ENCODE results near the gene COX7A2L.
"Not testable (repeated sequence)": the region's sequence is repeated elsewhere in the genome, so short reads cannot be mapped to it uniquely, and the experiment has no call there.

Gene COX7A2L

DNA sequence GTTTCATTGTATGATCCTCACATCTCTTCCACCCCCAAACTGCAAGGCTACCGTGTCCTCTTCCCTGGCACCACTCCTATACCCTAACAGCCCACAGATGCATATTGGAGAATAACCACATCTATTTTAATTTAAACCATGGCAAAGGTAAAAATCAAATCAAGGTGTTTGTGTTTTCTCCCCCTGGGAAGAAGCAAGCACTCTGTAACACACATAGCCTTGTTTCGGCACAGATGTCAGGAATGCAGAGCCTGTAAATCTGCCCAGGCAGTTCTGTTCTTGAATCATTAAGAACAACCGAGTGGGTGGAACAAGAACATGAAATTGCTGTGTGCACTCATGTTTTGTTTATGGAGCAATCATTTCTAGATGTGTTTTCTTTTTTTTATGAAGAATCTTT lies 6.8 kb upstream of the COX7A2L start:
- no peak for DNase-seq (ENCODE audit: low read depth in 2 of 2)

DNA sequence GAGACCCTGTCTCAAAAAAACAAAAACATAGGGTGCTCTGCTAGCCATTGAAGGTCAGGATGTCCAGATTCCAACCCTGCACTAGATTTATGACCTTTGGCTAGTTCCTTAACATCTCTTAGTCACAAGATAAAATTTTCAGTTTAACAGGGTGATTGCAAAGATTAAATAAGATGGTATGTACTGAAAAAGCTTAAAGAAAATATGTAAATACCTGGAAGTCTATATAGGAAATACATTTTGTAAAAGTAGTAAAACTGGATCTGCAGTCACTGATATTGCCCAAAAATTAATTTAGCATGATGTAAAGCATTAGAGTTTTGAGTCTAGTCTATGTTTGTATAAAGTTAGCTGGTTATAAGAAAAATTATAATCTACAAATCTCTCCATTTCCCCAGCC lies 5.4 kb upstream of the COX7A2L start:
- DNase-seq (ENCODE audit: low read depth in 2 of 2), result no peak

DNA sequence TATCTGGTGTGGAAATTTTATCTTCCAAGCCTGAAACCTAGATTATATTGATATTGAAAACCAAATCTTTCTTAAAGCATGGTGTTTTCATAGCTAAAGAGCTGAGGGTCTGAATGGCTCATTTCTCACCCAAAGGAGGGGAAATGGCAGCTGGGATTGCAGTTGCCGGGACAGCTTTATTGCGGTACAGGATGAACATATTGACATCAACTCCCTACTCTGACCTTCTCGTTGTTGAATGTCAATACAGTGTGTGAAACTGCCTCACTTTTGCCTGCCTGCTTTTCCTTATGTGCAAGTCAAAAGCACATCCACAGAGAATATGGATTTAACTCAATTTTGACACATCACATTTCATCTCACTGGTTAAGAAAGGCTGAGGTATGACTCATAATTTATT lies 3.6 kb upstream of the COX7A2L start:
- no peak for DNase-seq (ENCODE audit: low read depth in 2 of 2)

DNA sequence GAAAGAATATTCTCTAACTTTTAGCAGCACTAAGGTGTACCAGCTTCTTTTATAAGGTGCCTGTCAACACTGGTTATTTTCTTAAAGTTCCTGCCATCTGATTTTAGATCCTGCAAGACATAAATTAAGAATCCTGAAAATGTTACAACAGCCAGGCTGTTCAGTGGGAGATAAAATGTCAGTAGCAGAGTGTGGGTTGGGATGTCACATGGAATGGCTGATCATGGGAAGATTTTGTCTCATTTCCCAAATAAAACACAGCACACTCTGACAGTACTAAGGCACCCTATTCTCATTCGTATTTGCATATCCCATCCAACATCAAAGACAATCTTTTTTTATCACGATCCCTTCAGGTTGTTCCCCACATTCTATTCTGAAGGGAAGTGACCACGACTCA lies 2.4 kb upstream of the COX7A2L start:
- DNase-seq (ENCODE audit: low read depth in 2 of 2), result no peak

DNA sequence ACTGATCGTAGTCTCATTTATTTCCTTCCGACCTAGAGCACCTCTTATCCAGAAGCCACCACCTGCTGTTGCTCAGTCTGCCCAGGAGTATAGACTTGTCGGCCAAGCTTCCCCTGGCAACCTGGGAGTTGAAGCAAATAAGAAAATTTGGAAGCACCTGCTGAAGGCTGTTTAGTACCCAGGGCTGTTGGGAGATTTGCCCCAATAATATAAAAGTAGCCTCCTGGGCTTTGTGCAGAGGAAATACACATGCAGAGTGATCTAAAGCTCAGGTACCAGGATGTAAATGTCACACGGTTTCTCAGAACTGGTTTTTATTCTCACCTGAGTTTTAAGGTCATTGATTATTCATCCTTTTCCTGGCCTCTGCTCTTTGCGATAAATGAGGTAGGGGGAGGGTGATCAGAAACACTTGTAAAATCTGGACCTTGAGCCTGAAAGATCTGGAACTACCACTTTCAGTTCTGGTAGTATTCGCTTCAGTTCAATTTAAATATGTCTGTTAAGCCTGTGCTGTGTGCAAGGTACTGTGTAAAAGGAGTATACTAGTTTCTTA lies 789 bp upstream of the COX7A2L start:
- DNase-seq (ENCODE audit: low read depth in 2 of 2), result no peak

DNA sequence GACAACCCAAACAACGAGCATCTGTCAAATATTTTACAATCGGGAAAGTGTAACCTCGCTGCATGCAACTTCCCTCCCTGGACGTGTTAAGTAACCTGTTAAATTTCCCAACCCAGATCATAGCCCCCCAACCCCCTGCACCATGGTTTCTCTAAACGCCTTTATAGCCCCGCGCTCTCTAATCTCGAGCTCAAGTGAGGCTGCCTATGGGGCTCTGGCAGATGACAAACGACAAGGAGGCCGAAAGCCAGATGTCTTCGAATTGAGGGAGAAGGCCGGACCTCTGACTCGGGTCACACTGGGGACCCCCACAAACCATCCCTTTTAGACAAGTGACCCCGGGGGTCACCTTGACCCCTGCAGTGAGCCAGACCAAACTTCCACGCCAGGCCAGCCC lies 526 bp downstream of the COX7A2L start:
- no peak for DNase-seq (ENCODE audit: low read depth in 2 of 2)

DNA sequence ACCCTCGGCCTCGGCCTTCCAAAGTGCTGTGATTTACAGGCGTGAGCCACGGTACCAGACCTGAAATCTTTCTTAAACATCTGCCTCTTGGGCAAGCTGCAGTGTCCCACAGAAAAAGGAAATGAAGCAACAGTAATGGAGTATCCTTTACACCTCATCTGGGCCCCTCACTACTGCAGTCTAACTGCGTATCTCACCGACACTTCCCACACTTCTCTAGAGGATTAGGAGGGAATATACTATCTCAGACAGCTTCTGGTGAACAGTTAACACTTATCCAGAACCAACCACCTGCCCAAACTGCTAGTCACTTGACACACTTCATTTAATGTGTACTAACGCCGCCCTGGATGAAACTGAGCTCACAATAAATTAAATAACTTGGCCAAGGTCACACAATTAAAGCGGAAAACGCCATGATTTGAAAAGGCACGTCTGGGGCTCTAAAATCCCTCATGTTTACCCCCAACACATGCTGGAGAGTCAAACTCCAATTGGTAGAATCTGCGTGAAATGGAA lies 993 bp downstream of the COX7A2L start:
- no peak for DNase-seq (ENCODE audit: low read depth in 2 of 2)

DNA sequence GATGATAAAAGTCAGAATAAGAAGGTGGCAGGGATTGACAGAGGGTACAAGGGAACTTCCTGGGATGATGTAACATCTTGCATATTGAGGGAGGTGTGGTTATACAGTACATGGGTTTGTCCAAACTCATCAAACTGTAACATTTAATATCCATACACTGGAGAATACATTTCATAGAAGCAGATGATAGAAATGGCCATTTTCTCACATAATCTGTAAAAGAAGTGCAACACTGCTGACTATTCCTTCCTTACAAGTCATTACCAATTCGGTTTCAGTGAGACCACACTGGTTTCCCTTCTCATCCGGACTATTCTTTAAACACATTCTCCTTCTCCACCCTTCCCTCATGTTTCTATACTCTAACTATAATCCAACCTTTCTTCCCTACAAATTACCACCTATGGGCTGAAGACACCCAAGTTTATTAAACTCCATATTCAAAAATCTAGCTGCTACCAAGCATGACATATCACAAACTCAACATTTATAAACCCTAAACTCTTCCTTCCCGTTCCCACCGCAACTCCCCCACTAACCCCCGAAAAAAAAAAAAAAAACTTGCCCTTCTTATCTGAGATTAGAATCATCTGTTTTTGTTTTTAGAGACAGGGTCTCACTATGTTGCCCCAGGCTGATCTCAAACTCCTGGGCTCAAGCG lies 1.6 kb downstream of the COX7A2L start:
- no peak for DNase-seq (ENCODE audit: low read depth in 2 of 2)

DNA sequence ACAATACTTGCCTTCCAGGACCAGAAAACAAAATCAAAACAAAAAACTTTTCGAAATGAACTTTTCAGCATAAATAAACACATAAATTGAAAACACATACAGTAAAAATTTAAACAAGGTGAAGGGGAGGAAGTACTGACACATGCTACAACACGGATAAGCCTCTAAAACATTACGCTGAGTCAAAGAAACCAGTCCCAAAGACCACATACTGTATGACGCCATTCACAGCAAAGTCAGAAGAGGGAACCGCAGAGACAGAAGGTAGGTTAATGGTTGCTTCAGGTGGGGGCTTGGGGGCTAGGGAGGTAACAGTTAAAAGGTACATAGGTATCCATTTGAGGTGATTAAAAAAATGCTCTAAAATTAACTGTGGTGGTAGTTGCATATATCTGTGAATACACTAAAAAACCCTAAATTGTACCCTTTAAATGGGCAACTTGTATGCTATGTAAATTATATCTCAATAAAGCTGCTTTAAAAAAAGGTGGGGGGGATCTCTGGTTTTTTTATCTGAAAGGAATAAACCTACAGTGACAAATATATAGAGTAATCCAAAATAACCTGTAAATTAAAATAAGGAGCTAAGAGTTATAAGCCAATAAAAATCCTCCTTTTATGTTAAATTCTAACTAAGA lies 7.1 kb downstream of the COX7A2L start:
- DNase-seq (ENCODE audit: low read depth in 2 of 2), result no peak

DNA sequence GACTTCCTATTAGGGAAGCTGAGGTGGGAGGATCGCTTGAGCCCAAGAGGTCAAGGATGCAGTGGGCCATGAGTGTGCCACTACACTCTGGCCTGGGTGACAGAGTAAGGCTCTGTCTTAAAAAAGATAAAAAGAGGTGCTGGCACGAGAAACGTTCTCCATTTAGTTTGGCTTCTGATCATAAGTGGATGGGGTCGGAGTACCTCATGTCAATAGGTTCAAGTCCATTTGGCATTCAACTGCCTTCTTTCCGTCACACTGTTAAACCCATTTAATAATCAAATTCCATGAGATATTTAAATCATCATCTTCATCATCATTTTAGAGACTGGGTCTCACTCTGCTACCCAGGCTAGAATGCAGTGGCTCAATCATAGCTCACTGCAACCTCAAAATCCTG lies 9.2 kb downstream of the COX7A2L start:
- no peak for DNase-seq (ENCODE audit: low read depth in 2 of 2)

DNA sequence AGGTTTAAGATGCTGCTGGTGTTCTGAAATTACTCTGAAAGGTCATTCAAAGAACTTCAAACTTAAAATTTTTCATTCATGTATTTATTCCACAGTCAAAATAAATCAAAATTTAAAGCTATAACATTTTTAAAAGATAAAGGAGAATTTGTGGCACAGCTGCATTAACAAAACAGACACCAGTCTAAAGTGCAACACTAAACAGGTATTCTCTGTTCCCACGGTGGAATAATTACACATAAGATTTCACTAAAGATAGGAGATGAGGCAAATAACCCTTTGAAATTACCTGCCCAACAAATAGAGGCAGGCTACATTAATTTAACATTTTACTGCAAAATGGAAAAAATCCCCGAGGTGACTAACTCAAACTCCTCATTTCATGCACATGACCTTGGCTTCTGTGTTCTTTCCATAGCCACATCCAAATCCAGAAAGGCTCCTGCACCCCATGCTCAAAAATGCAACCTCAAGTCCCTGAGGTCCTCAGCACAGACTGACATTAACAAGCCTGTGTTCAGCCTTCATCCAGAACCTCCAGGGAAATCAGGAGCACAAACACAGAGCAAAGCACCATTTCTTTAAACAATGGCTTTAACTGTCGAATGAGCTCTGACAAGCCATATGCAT lies 10.5 kb downstream of the COX7A2L start:
- DNase-seq (ENCODE audit: low read depth in 2 of 2), result no peak

DNA sequence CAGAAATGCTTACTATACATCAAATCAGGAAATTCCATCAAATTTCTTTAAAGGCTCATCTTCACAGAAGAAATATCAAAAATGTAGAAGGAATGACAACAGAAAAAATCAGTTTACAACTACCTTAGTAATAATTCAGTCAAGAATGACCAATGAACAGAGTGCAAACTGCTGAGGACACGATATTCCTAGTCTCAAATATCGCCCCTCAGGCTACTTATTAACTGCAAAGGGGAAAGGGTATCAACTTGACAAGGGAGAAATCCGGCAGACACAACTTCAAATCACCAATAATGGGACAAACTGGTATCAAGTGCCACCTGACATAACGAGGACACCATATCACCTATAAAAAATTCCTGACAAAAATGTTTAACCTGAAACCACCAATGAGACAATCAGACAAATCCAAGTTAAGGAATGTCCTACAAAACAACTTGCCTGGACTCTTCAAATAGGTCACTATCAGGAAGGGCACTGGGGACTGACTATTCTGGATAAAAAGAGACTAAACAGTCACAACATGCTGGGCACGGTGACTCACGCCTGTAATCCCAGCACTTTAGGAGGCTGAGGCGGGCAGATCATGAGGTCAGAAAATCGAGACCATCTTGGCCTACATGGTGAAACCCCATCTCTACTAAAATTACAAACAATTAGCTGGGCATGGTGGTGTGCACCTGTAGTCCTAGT lies 12.8 kb downstream of the COX7A2L start:
- DNase-seq (ENCODE audit: low read depth in 2 of 2), result no peak

DNA sequence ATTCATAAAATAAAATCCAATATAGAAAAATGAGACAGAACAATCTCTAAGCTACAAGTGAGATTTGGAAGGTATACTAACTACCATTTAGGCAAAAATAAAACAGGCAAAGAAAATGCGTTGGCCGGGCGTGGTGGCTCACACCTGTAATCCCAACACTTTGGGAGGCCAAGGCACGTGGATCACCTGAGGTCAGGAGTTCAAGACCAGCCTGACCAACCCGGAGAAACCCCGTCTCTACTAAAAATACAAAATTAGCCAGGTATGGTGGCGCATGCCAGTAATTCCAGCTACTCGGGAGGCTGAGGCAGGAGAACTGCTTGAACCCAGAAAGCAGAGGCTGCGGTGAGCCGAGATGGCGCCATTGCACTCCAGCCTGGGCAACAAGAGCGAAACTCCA lies 13.5 kb downstream of the COX7A2L start:
- DNase-seq (ENCODE audit: low read depth in 2 of 2), result not testable (repeated sequence)

DNA sequence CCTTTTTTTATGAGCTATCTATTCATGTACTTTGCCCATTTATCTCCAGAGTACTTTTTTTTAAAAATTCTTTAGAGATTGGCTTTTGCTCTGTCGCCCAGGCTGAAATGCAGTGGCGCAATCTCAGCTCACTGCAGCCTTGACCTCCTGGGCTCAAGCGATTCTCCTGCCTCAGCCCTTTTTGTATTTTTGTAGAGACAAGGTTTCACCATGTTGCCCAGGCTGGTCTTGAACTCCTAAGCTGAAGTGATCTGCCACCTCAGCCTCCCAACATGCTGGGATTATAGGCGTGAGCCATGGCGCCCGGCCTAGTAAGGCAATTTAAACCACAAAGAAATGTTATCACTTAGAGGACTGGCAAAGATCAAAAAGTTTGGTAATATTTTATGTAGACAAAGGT lies 14.2 kb downstream of the COX7A2L start:
- DNase-seq (ENCODE audit: low read depth in 2 of 2), result not testable (repeated sequence)

DNA sequence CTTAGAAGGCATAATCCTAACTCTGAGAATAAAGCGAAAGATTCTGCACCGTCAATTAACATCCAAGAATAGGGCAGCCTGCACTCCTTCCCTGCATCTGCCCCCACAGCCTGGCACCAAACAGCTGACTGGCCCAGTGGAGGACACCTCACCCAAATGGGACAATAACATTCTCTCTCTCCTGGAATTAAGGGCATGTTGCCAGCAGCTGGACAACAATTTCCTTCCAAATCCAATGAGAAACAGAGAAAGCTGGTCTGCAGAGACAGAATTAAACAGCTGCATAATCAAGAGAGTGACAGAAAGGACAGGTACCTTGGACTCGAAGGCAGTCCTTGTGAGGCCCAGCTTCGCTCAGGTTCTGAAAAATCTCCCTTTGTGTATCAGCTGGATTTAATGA lies 15.0 kb downstream of the COX7A2L start:
- no peak for DNase-seq (ENCODE audit: low read depth in 2 of 2)

DNA sequence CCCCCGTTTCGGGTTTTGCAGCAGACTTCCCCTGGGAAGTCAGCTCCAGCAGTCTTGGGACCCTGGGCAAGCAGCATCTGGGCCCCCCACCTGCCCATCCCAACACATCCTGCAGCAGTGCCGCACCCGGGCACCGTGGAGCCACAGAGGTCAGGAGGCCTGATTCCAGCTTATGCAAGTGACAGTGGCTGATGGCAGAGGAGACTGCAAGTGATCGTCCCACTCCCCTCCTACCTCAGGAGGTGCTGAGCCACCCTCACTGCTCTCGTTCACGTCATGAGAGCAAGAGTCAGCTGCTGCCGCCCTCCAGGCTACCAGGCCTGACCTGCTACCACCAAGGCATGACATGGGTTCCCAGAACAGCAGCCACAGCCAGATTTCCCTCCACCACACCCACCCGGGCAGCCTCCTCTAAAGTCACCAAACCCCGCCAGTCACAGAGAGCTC lies 18.2 kb downstream of the COX7A2L start:
- DNase-seq (ENCODE audit: low read depth in 2 of 2), result no peak

DNA sequence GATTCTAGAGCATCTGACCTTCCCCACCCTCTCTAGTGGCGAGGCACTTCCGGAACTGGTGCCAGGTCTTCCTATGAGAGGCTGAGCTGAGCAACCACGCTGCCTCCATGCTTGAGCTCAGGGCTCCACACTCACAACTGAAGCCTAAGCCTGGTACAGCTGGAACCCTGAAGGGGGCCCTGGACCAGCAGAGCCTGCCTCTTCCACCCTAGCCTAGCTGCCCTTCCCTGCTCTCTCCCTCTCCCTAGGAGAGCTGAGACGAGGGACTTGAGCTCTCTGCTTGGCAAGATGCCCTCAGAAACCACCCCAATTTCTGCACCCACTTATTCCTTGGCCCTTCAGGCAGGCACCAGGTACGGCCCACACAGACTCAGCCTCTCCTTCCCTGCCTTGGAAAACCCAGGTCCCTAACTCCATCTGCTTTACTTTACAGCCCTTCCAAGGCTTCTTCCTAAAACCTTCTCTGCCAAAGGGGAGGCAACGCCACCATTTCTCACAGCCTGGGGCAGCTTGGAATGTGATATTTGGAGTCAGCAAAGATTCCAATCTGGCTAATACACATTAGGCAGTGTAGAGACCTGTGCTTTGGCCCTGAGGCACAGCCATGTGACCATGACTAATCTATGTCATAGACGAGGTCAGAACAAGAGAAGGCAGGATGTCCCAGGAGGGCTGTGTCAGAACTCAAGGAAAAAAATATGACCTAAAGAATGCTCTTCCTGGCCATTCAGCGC lies 18.8 kb downstream of the COX7A2L start:
- no peak for DNase-seq (ENCODE audit: low read depth in 2 of 2)

DNA sequence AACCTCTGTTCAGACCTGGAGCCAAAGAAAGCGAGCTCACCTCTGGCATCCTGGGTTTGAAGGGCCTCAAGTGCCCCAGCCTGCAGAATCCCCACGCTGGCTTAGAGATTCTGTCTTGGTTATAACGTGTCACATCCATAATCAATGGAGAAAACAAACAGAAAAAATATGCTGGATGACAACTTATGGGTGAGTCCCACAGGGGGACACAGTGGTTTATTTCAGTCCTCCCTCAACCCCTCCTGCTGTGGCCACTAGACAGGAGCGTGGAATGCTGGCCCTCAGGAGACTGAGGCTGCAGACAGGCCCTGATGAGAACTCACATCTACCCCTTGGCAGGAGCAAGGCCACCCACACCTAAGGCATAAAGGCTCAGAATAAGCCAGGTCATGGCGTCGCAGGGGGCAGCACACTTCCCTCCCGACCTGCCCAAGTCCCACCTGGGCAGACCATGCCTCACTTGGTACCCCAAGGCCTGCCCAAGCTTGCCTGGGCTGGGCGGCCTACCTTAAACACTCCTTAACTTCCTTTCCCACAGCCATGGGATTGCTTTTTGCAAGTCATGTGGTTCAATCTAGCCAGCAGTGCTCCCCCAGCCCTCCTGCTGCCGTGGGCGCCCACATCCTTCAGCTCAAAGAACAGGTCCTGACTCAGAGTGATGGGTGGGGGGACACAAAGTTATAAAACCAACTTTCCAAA lies 19.9 kb downstream of the COX7A2L start:
- DNase-seq (ENCODE audit: low read depth in 2 of 2), result no peak

DNA sequence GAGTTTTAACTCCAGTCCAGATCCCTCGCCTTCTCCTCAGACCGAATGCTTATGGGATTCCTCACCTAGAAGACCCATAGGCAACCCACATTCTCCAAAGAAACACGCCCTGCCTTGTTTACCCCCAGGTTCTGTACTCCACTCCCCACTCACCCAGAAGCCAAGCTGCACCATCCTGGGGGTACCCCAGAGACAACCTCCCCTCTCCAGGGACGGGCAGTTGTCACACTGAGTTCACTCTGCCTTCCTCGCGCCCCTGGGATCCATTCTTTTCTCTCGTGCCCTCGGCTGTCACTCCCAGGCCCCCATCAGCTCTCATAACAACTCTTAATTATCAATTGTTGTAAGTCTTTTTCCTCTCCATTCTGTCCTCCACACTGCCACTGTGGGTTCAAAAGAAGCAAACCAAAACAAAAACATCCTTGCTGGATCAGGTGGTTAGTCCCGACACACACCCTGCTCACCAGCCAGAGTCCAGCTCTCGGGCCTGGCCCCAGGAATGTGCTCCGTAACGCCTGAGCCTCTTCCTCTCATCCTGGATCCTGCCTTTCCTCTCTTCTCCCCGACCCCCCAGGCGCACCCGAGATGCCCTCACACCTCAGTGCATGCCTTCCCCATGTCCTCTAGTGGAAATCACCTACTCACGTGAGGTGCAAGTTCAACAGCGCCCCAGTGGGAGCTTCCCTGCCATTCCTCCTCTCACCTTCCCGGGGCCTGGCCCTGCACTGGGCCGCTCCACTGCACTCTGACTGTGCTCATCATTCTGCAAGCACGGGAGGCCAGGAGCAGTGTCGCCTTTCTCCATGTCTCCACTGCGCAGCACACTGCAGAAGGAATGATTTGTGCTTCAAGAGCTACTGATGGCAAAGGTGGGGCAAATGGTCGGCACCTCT lies 20.7 kb downstream of the COX7A2L start:
- DNase-seq (ENCODE audit: low read depth in 2 of 2), result no peak

All from stimulated activated CD4-positive, alpha-beta T cell treated with anti-CD3 and anti-CD28 coated beads, Interleukin-12 subunit alpha, Interleukin-12 subunit beta, amount 100 ng/mL, for 24 hours (primary cell).